ENCODE results near the gene PKN2. TPM values are rescaled to one million over a fixed set of nuclear protein-coding genes. Genes with fewer than 3 reads are reported as not detected.
A peak's percentile ranks its signal among the peaks of the same experiment; 100 is the strongest.

PKN2 gene
- polyA plus RNA-seq, 3 donors, result 6.9 to 23.0 (median 8.7) TPM

- Histone ChIP-seq H3K4me2 (replicated peaks; ENCODE audit: extremely low read depth, low read length, poor library complexity, severe bottlenecking) (no peak overlapping the region), H3K4me1 (ENCODE audit: control insufficient read depth in 1 of 2, insufficient read depth in 2 of 2, low read length in 2 of 2) (peaks cover 4 to 14% of the 10 kb centered on the region in 2 donors), H3K4me3 (replicated peaks in 1 of 3; ENCODE audit: low read depth in 2 of 3, low read length in 3 of 3) (no peak overlapping the region), H3K9me3 (replicated peaks in 1 of 2; ENCODE audit: control insufficient read depth in 1 of 2, insufficient read depth in 1 of 2, low read length in 2 of 2) (no peaks in the 10 kb centered on the region), H3K9ac (ENCODE audit: insufficient read depth, low read length, poor library complexity, severe bottlenecking) (no peak overlapping the region), H3K79me2 (ENCODE audit: insufficient read depth, low read length) (no peaks in the 10 kb centered on the region), H2AFZ (ENCODE audit: insufficient read depth, low read depth, low read length, poor library complexity, severe bottlenecking) (no peak overlapping the region), H3K36me3 (replicated peaks in 1 of 2; ENCODE audit: control insufficient read depth in 1 of 2, insufficient read depth in 2 of 2, low read length in 2 of 2) (peaks cover 54 to 76% of the 10 kb centered on the region in 2 donors), H3K27ac (ENCODE audit: low read depth in 1 of 2, low read length in 2 of 2) (no peak overlapping the region), H4K20me1 (ENCODE audit: insufficient read depth, low read length) (peaks cover 21% of the 10 kb centered on the region), H3K27me3 (ENCODE audit: control insufficient read depth in 2 of 2, insufficient read depth in 2 of 2, low read length in 2 of 2) (no peaks in the 10 kb centered on the region)
- WGBS (ENCODE audit: insufficient coverage), result 100% methylated on average over 1 of the region's 2 CpGs
- Mint-ChIP-seq H3K4me3 (no peak overlapping the region), H3K4me1 (peaks cover 12% of the 10 kb centered on the region), H3K36me3 (peaks cover 56 to 68% of the 10 kb centered on the region in 2 donors), H3K27me3 (ENCODE audit: low read depth in 3 of 3) (peaks cover 0 to 2% (median 0%) of the 10 kb centered on the region in 3 donors), H3K9me3 (no peaks in the 10 kb centered on the region), H3K27ac (peak overlapping the region in 1 of 7 donors; percentile 78)
- no peak for DNase-seq
- no peak for TF ChIP-seq CTCF (IDR thresholded peaks at IDR 0.05)
- intact Hi-C loops (cut with micrococcal nuclease), result no loop called here
These were observed 99.1 kb downstream of the PKN2 start for GRCh38 chr1:88783145-88783544.

GRCh38 chr1:88784551-88784950 lies 100.5 kb downstream of the PKN2 start:
- H3K27me3 ChIP-seq (ENCODE audit: control insufficient read depth in 2 of 2, insufficient read depth in 2 of 2, low read length in 2 of 2), result no peaks in the 10 kb centered on the region
- Mint-ChIP-seq H3K4me1 (peaks cover 12% of the 10 kb centered on the region), H3K27me3 (ENCODE audit: low read depth in 3 of 3) (peaks cover 0 to 2% (median 0%) of the 10 kb centered on the region in 3 donors), H3K27ac (peak overlapping the region in 2 of 7 donors; percentile 16 to 58), H3K4me3 (no peak overlapping the region), H3K36me3 (peaks cover 54 to 66% of the 10 kb centered on the region in 2 donors), H3K9me3 (no peaks in the 10 kb centered on the region)
- 100% methylated on average over 2 of the region's 6 CpGs for WGBS (ENCODE audit: insufficient coverage)
- H3K36me3 ChIP-seq (replicated peaks in 1 of 2; ENCODE audit: control insufficient read depth in 1 of 2, insufficient read depth in 2 of 2, low read length in 2 of 2), result peaks cover 56 to 75% of the 10 kb centered on the region in 2 donors
- no peak overlapping the region for H3K9ac ChIP-seq (ENCODE audit: insufficient read depth, low read length, poor library complexity, severe bottlenecking)
- H3K4me1 ChIP-seq (ENCODE audit: control insufficient read depth in 1 of 2, insufficient read depth in 2 of 2, low read length in 2 of 2), result peaks cover 4 to 14% of the 10 kb centered on the region in 2 donors
- H3K4me2 ChIP-seq (replicated peaks; ENCODE audit: extremely low read depth, low read length, poor library complexity, severe bottlenecking), result no peak overlapping the region
- no peaks in the 10 kb centered on the region for H3K9me3 ChIP-seq (replicated peaks in 1 of 2; ENCODE audit: control insufficient read depth in 1 of 2, insufficient read depth in 1 of 2, low read length in 2 of 2)
- no peaks in the 10 kb centered on the region for H3K79me2 ChIP-seq (ENCODE audit: insufficient read depth, low read length)
- no peak overlapping the region for H3K27ac ChIP-seq (ENCODE audit: low read depth in 1 of 2, low read length in 2 of 2)
- no peak for DNase-seq
- H4K20me1 ChIP-seq (ENCODE audit: insufficient read depth, low read length), result peaks cover 21% of the 10 kb centered on the region
- TF ChIP-seq CTCF (IDR thresholded peaks at IDR 0.05), result no peak
- no peak overlapping the region for H2AFZ ChIP-seq (ENCODE audit: insufficient read depth, low read depth, low read length, poor library complexity, severe bottlenecking)
- H3K4me3 ChIP-seq (replicated peaks in 1 of 3; ENCODE audit: low read depth in 2 of 3, low read length in 3 of 3), result no peak overlapping the region
- intact Hi-C loops (cut with micrococcal nuclease), result no loop called here

Data from CD14-positive monocyte (primary cell).